Measurements from ENCODE around the gene ALDH1A2.
"Not testable (repeated sequence)": the region's sequence is repeated elsewhere in the genome, so short reads cannot be mapped to it uniquely, and the experiment has no call there.

The ALDH1A2 gene

GRCh38 chr15:58065445-58066041, at the start of gene ALDH1A2:
ALDH1A2 (minus strand) TSS chr15:58065711; CDS start chr15:58065650, 61 bp downstream.
- no peak for TF ChIP-seq CTCF (IDR thresholded peaks at IDR 0.05; ENCODE audit: low read depth, low read length, missing control alignments)
- no peak for DNase-seq (ENCODE audit: extremely low read depth, low read depth)
- H3K4me3 ChIP-seq (replicated peaks; ENCODE audit: low read depth, low read length): peak within 1 kb of the TSS; percentile 34

DNA sequence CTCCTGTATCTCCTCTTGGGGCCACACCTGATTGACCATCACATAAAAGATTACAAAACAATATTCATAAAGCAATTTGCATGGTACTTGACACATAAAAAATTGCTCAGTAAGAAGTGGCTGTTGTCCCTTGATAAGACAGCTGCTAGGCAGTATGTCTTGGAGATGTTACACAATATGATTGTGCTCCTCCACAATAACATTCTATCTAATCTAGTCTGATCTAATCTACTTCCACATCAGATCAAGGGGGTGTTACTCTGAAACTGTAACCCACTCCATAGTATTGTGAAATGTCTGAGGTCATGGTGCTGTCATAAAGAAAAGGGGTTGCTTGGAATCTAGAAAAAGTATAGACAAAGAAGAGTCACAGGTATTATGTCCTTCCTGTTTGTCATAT, 49.3 kb upstream of the ALDH1A2 start:
- no peak for TF ChIP-seq CTCF (IDR thresholded peaks at IDR 0.05; ENCODE audit: low read depth, low read length, missing control alignments)
- no peak for DNase-seq (ENCODE audit: extremely low read depth, low read depth)
- no peak overlapping the region for H3K4me3 ChIP-seq (replicated peaks; ENCODE audit: low read depth, low read length)

DNA sequence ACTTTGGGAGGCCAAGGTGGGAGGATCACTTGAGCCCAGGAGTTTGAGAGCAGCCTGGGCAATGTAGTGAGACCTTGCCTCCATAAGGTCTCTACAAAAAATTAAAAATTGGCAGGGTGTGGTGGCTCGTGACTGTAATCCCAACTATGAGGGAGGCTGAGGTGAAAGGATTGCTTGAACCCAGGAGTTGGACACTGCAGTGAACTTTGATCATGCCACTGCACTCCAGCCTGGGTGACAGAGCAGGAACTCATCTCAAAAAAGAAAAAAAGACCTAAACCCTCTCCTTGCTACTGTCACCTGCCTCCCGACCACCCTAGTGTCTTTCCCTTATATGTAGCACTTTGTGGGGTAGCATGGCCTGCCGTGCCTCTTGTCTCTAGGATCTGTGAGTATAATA, 48.9 kb upstream of the ALDH1A2 start:
- TF ChIP-seq CTCF (IDR thresholded peaks at IDR 0.05; ENCODE audit: low read depth, low read length, missing control alignments): no peak
- no peak for DNase-seq (ENCODE audit: extremely low read depth, low read depth)
- no peak overlapping the region for H3K4me3 ChIP-seq (replicated peaks; ENCODE audit: low read depth, low read length)

- H3K4me3 ChIP-seq (replicated peaks; ENCODE audit: low read depth, low read length); DNase-seq (ENCODE audit: extremely low read depth, low read depth): not testable (repeated sequence)
These were observed 47.8 kb upstream of the ALDH1A2 start for GRCh38 chr15:58113358-58113757.

DNA sequence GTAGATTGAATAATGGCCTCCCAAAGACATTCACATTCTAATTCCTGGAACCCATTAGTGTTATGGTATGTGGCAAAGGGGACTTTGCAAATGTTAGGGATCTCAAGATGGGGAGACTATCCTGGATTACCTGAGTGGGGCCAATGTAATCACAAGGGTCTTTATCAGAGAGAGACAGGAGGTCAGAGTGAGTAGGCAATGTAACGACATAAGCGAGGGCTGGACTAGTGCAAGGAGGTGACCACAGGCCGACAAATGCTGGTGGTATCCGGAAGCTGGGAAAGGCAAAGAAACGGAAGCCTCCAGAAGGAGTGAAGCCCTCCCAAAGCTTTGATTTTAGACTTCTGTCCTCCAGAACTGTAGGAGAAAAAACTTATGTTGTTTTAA, 46.2 kb upstream of the ALDH1A2 start:
- no peak overlapping the region for H3K4me3 ChIP-seq (replicated peaks; ENCODE audit: low read depth, low read length)
- TF ChIP-seq CTCF (IDR thresholded peaks at IDR 0.05; ENCODE audit: low read depth, low read length, missing control alignments): no peak
- DNase-seq (ENCODE audit: extremely low read depth, low read depth): no peak

GRCh38 chr15:58110999-58111717, 45.6 kb upstream of the ALDH1A2 start:
- TF ChIP-seq CTCF (IDR thresholded peaks at IDR 0.05; ENCODE audit: low read depth, low read length, missing control alignments): no peak
- DNase-seq (ENCODE audit: extremely low read depth, low read depth): no peak
- H3K4me3 ChIP-seq (replicated peaks; ENCODE audit: low read depth, low read length): no peak overlapping the region

DNA sequence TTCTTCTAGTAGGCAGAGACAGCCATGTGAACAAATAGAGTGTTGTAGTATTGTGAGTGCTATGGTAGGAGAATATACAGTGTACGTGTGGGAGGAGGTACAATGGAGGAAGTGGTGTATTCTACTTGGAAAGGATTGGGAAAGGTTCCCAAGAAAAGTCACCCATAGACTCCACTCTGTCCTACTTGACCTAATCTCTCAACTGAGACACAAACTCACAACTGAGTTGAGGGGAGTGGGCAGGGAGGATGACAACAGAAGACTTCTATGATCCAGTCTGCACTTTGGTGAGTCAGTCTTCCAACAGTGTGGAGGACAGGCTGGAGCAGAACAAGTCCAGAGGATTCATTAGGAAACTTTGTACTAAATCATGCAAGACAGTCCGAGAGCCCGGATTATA, 43.9 kb upstream of the ALDH1A2 start:
- DNase-seq (ENCODE audit: extremely low read depth, low read depth): no peak
- H3K4me3 ChIP-seq (replicated peaks; ENCODE audit: low read depth, low read length): no peak overlapping the region
- no peak for TF ChIP-seq CTCF (IDR thresholded peaks at IDR 0.05; ENCODE audit: low read depth, low read length, missing control alignments)
